Measurements from ENCODE around the gene ORAI3.

DNA sequence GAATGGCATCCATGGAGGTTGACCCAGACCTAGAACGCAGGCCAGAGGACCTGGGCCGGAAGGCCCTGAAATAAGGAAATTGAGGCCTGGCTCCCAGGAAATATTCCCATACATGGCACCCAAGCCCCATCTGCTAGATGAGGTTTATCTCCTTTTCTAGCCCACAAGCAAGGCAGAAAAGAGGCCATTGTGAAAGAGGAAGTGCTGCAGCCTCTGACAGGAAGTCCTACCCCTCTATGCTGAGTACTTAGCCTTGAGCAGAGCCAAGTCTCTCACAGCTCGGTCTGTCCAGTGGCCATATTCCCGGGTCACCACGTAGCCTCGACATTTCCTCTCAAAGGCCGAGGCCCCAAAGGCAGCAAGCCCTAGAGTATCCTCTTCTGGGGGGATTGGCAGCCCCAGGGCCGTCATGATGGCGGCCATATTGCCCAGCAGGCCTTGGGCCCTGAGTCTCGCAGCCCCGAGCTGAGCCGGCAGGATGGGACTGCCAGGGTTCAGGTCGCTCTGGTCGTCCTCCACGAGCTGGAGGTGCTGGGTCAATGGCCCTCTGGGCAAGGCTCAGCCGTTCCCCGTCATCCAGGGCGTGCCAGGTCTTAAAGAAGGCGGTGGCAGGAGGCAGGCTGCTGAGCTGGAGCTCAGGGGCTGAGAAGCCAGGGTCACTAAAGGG is 44.6 kb upstream of the ORAI3 start:
- TF ChIP-seq CTCF (IDR thresholded peaks at IDR 0.05) (no peak), POLR2A (IDR thresholded peaks at IDR 0.05) (no peak)

Data from thyroid gland (tissue), 4 donors.